GM21381 (cell line): ENCODE results near the gene MED27.

ENCODE experiments used
- ATAC-seq: cut with Tn5 transposase; IDR thresholded peaks from one replicate; pipeline ENCODE4 v1.9.1; 2021; ENCODE audit warnings: mild to moderate bottlenecking, moderate library complexity; ENCODE audit not compliant: unreplicated experiment

MED27 gene

GRCh38 chr9:131976157-131977108, 103.2 kb downstream of the MED27 start:
- no peak for ATAC-seq

DNA sequence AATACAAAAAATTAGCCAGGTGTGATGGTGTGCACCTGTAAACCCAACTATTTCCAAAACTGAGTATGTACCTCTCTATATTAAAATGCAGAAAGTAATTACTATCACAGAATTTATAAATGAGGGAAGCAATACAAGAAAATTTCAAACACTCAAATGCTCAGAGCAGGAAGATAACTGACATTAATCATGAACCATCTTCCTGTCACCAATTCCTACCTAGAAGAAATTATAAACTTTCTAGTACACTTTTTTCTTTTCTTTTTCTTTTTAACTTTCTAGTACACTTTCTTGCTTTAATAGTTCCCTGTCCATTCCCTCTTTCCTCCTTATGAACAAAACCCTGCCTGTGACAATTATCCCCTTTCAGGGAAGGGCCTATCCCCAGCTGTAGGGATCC, 106.8 kb downstream of the MED27 start:
- no peak for ATAC-seq

DNA sequence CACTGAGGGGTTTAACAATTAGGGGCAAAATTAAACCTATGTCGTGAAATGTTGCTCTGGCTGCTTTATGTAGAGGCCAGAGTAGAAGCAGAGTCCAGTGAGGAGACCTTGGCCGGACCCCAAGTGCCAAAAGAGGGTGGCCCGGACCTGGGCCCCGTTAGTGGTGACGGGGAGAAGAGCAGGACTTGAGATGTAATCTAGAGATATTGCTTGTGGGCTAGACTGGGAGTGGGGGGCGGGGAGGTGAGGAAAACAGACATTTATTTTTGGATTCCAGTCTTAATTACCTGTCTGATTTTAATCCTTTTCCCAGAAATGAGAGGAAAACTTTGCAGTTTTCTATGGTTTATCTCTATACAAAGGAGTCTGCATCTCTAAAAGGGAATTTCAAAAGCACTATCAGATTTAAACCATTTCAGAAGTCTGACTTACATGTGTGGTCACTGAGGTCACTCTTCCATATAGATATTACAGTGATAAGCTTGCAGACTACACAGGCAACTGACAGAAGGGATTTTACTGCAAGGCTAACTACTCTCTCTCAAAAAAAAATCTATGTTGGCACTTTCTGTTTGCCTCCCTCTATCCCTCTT, 108.1 kb downstream of the MED27 start:
- ATAC-seq, result no peak

DNA sequence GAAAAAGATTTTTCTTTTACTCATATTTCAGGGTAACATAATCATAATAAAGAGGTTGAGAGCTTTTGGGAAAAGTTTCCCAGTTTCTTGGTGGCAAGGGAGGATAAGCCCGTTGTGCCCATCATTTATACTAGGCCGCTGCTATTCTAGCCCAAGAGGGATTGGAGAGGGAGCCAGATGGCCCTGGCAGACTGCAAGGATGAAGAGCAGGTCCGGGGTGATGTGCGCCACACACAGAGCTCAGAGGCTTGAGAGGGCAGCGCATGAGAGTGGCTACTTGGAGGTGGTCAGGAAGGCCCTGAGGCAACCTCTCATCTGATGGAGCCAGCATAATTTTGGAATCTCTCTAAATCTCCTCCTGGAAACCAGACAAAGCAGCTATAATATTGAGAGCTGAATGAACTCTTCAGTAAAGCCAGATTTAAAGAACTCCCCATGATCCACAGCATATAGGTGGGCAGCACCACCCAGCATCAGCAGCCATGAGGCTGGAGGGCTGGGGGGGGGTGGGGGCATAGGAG, 110.1 kb downstream of the MED27 start:
- ATAC-seq, result no peak

- no peak for ATAC-seq
These were observed 111.0 kb downstream of the MED27 start for GRCh38 chr9:131968632-131969031.

- no peak for ATAC-seq
These were observed 113.8 kb downstream of the MED27 start for GRCh38 chr9:131965841-131966240.

DNA sequence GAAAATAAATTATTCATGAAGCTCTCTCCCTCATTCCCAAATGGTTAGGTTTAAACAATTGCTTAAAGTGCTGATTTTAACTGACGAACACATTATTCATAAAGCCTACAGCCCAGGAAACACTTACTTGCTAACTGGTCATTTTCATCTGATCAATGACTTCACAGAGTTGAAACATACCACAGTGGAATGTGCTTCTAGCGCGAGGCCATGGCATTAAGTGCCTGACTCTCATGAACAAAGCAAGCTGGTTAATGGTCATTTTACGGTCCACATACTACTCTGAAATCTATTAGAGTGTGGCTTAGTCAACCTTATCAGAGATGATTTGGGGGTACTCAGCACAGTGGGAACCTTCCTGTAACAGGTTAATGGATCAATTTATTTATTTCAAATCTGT, 114.6 kb downstream of the MED27 start:
- ATAC-seq, result no peak

- no peak for ATAC-seq
These were observed 116.3 kb downstream of the MED27 start for GRCh38 chr9:131963072-131964030.

GRCh38 chr9:131961496-131961880, 118.2 kb downstream of the MED27 start:
- no peak for ATAC-seq

- no peak for ATAC-seq
These were observed 118.7 kb downstream of the MED27 start for GRCh38 chr9:131960851-131961495.

DNA sequence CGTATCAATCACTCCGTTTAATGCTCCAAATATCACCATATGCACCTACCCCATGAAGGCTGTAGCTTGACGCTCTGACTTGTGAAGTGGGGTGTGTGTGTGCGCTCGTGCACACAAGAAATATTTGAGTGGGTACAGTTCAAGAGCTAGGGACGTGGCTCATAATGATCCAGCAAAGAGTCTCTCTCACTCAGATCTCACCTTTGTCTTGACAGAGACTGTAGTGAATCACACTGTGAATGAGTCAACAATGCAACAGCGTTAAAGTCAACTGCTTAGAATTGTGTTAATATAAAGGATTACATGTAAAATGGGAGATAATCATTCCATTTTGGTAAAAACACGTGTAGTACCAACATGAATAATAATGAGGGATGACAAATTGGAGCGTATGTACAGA, 119.4 kb downstream of the MED27 start:
- ATAC-seq, result no peak

GRCh38 chr9:131959887-131960286, 119.8 kb downstream of the MED27 start:
- no peak for ATAC-seq

DNA sequence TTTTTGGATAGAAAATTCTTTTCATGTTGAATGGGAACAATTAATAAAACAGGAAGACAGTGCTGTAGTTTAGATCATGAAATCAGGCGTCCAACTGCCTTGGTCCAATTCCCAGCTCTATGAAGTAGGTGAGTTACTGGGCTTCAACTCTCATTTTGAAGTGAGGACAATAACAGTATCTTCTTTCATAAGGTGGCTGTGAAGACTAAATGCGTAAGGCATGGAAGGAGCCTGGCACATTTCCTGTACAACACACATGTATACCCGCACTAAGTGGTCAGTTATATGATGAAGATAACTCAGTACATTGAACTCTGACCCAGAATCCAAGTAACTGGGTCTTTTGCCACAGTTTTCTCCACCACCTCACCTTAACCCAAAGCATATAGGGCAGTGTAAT, 120.6 kb downstream of the MED27 start:
- ATAC-seq, result no peak

- ATAC-seq, result no peak
These were observed 125.4 kb downstream of the MED27 start for GRCh38 chr9:131954299-131954698.

DNA sequence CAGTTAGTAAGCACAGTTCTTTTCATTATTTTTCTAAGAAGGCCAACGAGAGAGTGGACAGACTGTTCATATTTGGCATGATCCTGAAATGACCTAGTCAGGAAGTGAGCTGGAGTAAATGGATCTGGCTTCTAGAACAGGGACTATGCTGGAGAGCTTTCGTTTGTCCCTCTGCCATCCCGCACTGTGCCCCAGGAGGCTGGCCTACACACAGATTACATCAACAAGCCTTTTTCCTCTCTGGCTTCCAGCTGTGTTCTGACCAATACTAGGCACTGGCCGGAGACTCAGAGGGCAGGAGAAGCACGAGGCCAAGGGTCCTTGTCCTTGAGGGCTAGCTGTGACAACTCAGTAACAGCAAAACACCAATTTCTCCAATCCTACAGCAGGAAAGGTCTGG, 127.8 kb downstream of the MED27 start:
- no peak for ATAC-seq

DNA sequence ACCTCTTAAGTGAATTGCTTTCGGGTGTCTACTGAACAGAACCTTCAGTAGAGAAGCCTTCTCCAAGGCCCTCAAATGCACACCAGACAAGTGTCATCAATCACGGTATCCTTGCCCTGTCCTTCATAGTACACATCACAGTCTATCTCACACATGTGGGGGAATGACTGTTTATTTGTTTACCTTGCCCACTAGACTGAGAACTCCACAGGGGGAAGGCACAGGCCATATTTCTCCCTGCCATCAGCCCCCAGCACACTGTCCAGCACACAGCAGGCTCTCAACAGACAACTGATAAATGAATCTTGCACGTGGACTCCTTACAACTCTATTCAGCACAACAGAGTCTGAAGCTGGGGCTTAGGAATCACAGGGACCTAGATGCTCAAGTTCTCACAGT, 128.5 kb downstream of the MED27 start:
- ATAC-seq, result no peak

DNA sequence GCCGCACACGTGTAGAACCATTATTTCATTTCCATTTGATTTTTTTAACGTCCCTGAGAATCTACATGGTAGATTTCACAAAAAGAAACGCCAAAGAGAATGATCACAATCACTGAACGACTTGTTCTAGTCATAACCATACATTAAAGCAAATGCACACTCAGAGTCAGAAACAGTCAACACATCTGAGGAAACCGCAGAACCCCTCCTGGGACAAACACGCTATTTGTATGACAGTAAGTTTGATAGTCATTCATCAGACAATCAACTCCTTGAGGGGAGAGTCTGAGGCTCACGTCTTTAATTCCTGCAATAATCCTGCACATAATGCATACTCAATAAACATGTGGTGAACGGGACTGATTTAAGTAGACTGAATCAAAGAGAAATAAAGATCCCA, 129.2 kb downstream of the MED27 start:
- no peak for ATAC-seq

DNA sequence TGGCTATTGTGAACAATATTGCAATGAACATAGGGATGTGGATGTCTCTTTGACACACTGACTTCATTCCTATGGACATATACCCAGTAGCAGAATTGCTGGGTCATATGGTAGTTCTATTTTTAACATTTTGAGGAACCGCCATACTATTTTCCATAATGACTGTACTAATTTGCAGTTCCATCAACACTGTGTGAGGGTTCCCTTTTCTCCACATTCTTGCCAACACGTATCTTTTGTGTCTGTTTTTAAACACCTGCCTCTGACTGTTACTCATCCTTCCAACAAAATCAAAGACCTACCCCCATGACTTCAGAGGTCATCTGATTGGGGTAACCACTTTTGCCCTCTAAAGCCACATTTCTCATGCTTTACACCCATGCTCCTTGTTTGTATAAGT, 133.5 kb downstream of the MED27 start:
- ATAC-seq, result no peak

GRCh38 chr9:131943351-131943841, 136.3 kb downstream of the MED27 start:
- no peak for ATAC-seq

GRCh38 chr9:131942146-131942720, 137.4 kb downstream of the MED27 start:
- ATAC-seq, result no peak
